Globus pallidus (tissue), 1 donor: ENCODE measurements around the gene TRIP11.
"Not testable (repeated sequence)": the region's sequence is repeated elsewhere in the genome, so short reads cannot be mapped to it uniquely, and the experiment has no call there.

Experiments used
- DNase-seq: peaks from one replicate; pipeline ENCODE4 v3.0.0-alpha.2; 2015; ENCODE audit warnings: low spot score

TRIP11 gene

DNA sequence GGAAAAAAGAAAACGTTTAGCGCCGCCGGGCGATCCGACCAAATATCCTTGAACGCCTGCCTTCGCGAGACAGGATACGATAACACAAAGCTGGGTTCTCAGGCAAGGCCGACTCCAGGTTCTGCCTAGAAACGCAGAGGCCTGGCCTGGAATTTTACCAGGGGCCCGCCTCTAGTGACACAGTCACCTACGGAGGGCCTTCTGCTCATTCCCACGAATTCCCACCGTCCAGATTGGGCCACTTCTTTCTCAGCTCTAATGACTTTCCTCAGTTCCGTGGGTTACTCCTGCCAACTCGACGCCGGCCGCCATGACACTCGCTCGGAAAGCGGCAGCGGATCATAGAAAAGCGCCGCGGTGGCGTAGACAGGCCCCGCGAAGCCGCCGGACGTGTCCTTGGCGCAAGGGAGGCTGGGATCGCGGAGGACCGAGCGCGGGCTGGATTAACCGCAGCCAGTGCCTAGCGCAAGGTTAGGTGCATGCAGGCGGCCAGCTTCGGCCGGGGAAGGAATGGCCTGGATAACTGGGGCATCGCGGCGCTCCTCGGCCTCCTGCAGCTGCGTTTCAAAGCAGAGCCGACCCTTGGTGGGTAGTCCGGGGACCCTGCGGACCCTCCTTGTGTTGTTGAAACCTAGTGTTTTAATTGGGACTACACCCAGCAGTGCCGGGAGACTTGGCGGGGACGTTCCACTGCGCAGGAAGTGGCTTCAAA is at the start of gene TRIP11:
Gene TRIP11, minus strand, starts transcription at position 341 of the 712 bp plus-strand sequence. CDS start 374 bp downstream, outside the sequence.
- peak; percentile 89 for DNase-seq

DNA sequence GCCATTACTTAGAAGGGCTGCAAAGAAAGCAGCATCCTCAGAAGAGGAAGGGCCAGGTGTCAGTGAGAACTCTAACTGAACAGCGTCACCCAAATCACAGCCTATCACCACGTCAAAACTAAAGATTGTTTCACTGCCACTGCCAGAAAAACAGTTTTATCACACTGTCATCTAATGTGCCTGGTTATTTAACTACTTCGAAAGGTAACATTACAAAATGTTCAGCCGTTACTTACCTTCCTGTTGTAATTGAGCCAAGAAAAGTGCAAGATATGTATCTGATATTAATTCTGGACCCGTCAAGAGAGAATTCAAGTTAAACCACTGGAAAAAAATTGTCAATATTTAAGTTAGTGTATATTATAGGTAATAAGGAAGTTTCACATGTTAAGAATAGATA is 48.6 kb upstream of the TRIP11 start:
- no peak for DNase-seq

DNA sequence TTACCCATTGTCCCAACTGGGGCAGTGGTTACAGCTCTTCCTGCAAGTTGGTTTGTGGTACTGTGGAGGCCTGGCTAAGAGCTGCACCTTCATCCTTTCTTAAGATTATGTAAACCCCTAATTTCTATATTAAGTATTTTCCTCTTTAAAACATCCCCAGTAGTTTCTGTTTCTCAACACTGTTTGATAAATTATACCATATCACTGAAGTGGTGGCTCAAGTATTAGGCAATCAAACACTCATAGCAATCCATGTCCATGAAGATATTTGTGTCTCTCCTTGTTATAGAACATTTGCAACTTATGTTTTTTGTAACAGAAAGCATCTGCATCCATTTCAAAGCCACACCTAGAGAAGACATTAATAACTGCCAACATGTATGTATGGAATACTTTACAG is 34.7 kb upstream of the TRIP11 start:
- DNase-seq = no peak

DNA sequence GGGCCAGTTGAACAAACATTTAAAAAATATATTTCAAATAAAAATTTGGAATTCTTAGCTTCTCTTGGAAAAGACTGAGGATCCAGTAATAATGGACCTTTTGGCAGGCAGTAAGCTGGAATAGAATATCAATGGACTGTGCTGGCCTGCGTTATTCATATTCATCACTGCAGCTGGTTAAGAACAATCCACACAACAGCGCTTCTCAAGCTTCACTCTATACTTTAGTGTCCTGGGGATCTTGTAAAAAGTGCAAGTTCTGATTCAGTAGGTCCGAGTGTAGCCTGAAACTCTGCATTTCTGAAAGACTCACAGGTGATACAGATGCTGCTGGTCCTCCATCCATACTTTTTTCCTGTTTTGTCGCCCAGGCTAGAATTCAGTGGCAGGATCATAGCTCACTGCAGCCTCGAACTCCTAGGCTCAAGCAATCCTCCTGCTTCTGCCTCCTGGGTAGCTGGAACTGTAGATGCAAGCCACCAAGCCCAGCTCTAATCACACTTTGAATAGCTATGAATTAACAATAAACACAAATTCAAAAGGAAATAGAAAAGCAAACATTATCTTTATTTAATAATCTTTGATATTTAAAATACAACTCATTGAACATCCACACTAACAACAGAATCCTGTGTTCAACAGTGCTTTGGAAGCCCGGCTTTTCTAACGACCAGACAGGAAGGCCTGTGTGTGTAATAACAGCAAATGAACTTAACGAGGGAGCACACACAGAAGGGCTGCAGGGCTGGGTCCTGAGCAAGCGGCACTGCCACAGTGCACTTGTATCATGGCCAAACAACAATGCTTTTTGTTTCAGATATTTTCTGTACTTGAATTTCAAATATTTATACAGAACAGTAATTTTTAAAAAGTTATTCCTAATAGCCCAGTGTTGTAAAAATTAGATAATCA is 18.4 kb upstream of the TRIP11 start:
- DNase-seq = peak; percentile 31

DNA sequence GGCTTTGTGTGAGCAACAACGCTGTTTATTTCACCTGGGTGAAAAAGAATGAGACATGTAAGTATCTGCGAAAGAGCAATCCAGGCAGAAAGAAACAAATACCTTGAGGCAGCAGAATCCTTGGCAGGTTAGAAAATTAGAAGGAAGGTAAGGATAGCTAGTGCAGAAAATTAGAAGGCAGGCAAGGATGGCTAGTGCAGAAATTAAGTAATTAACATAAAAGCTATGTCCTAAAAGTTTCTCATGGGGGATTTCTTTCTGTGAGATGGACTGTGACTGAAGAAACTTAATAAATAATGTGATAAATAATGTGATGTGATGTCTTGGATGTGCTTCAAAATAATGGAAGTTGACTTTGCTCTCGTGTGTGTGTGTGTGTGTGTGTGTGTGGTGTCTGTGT is 9.9 kb upstream of the TRIP11 start:
- no peak for DNase-seq

DNA sequence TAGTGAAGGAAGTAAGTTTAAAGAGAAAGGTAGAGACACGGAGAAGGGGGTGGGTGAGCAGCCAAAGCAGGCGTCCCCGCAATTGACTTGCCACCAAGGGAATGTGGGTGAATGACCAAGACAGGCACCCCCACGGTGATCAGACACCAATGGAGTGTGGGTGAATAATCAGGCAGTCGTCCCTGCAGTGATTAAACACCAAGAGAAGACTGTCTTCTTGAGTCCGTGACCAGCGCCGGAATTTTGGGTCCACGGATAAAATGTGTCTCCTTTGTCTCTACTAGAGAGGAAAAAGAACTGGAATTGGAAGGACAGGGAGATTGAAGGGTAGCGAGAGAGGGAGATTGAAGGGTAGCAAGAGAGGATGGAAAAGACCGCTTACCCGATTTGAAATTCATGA is 9.4 kb upstream of the TRIP11 start:
- not testable (repeated sequence) for DNase-seq

DNA sequence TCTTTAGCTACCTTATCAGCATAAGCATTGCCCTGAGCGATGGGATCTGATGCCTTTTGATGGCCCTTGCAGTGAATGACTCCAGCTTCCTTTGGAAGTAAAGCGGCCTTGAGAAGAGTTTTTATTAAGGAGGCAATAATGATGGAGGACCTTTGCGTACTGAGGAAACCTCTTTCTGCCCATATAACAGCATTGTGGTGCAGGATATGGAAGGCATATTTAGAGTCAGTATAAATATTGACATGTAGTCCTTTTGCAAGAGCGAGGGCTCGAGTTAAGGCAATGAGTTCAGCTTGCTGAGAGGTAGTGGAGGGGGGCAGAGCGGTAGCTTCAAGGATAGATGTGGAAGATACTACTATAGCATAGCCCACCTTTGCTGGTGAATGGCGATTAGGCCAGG is 6.0 kb upstream of the TRIP11 start:
- not testable (repeated sequence) for DNase-seq

DNA sequence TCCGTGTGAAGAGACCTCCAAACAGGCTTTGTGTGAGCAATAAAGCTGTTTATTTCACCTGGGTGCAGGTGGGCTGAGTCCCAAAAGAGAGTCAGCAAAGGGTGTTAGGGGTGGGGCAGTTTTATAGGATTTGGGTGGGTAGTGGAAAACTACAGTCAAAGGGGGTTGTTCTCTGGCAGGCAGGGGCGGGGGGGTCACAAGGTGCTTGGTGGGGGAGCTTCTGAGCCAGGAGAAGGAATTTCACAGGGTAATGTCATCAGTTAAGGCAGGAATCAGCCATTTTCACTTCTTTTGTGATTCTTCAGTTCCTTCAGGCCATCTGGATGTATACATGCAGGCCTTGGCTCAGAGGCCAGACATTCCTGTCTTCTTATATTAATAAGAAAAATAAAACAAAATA is 1.9 kb upstream of the TRIP11 start:
- DNase-seq = not testable (repeated sequence)

DNA sequence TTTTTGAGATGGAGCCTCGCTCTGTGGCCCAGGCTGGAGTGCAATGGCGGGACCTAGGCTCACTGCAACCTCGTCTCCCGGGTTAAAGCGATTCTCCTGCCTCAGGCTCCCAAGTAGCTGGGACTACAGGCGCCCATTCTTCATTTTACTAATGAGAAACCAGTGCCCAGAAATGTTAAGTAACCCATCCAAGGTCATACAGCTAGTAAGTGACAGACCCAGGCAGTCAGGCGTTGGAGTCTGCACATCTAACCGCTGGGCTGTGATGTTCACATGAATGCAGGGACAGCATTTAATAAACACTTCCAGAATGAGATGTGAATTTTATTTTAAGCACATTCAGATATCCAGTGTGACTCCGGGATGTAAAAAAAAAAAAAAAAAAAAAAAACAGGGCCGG is 1.3 kb upstream of the TRIP11 start:
- no peak for DNase-seq

DNA sequence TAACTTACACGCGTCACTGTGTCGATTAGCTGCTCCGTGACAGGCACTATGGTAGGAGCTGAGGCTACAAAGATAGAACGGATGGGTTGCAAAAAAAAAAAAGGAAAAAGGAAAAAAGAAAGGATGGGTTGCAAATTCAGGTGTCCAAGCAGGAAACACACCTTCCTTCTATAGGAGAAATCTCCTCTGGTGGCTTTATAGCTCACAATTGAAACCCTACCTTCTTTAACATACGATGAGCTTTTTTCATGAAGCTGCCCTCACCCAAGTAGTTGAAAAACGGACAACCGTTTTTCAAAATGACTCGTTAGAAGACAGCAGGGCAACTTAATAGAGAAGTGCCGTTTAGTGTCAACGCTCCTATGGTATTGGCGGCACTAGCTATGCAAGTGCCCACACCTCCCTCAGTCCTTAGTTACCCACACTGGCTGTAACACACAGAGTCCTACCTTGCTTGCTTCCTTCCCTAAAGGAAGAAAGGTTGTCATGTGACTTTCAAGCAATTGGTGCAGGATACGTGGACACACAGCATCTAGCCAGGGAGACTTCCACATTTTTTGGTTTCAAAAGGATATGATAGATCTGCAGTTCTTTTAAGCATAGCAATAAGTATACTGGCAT is 682 bp upstream of the TRIP11 start:
- DNase-seq = peak; percentile 23

DNA sequence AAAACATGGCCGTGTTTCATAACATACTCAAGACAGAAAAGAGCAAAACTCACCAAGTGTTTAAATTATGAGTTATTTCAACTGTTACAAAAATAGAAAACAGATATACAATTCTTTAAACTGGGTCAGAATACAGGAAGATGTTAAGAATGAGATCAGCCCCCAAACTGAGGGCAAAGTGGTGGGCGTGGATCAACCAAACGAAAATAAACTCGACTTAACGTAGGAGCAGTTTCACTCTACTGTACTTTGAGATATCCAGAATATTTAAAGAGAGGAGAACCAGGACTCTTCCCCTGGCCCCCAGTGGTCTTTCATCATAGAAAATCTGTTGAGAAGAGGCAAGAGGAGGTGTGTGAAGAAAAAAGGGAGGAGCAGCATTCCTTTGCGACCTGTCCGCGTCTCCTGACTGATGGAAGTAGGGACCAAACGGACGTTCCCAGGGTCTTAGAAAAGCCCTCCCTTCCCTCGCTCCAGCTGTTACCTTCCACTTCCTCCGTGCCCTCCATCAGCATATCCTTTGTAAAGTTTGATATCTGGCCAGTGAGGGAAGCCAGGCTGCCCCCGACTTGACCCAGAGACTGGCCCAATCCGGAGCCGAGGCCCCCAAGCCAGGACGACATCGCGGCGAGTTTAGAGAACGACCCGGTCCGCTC is 668 bp downstream of the TRIP11 start:
- no peak for DNase-seq

DNA sequence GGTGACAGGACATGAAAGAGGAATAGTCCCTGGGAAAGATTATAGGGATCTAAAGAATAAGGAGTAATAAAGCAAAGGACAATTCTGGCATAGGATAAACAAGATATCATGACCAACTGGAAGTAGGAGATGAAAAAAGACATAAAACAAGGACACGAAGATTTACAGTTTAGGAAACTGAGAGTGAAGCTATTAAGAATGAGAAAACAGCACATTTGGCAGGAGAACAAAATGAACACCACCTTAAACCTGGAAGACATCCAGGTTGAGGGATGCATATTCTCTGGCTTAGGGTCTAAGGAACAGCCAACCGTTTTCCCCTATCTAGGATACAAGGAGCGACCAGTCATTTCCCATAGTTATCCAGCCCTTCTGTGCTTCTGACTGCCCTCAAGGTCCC is 1.9 kb downstream of the TRIP11 start:
- DNase-seq = no peak

DNA sequence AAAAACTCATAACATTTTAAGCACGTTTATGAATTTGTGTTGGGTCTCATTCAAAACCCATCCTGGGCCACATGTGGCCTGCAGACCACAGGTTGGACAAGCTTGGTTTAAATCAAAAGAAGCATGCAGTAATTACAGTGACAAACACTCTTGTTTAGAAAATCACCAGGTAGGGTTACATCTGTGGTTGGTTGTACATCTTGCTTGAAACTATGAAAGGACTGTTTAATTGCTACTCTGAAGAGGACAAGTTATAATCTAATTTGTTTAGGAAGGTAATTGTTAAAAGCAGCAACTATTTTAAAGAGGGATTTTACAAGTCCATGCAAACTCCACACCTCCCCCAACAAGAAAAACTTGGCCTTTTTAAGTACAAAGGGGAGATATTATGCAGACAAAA is 4.0 kb downstream of the TRIP11 start:
- no peak for DNase-seq

DNA sequence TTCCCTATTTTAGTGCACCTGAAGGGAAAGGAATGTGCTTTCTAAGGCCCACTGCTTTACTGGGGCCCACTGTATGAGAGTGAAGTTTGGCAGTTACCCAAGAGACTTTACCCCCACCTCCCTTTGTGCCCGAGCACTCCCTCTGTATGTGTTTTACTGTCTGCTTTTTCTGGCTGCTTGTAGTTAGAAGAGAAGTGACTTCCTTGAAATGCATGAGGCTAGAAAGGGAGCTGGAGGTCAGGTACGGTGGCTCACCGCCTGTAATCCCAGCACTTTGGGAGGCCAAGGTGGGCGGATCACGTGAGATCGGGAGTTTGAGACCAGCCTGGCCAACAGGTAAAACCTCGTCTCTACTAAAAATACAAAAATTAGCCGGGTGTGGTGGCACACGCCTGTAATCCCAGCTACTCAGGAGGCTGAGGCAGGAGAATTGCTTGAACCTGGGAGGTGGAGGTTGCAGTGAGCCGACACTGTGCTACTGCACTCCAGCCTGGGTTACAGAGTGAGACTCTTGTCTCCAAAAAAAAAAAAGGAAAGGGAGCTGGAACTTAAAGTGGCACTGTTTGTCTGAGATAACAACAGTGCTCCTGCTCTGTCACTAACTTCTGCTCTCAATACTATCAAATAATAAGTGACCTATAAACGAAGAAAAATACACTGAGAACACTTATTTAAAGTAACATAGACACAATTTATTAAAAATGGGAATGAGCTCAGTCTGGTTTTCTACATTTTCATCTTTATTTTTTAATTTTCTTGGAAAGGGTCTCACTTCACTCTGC is 5.8 kb downstream of the TRIP11 start:
- no peak for DNase-seq

DNA sequence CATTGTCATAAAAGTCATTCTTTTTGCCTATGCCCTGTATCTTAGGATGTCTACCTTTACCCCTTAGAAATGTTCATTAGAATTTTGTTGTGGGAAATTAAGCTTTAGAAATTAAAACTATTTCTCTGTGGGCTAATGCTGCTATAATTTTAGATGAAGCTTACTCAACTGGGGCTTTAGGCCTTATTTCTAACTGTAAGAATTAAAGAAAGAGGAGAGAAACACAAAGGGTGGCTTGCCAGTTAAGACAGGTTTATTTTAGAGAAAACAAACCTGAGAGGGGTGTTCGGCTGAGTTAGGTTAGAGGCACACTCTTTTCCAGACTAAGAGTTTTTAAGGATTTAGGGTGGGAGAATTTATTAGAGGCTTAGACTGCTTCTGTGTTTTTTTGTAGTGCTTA is 6.4 kb downstream of the TRIP11 start:
- no peak for DNase-seq

DNA sequence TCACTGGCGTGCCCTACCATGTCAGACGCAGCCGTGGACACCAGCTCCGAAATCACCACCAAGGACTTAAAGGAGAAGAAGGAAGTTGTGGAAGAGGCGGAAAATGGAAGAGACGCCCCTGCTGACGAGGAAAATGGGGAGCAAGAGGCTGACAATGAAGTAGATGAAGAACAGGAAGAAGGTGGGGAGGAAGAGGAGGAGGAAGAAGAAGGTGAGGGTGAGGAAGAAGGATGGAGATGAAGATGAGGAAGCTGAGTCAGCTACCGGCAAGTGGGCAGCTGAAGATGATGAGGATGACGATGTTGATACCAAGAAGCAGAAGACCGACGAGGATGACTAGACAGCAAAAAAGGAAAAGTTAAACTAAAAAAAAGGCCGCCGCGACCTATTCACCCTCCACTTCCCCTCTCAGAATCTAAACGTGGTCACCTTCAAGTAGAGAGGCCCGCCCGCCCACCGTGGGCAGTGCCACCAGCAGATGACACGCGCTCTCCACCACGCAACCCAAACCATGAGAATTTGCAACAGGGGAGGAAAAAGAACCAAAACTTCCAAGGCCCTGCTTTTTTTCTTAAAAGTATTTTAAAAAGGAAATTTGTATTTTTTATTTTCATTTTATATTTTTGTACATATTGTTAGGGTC is 13.2 kb downstream of the TRIP11 start:
- no peak for DNase-seq

DNA sequence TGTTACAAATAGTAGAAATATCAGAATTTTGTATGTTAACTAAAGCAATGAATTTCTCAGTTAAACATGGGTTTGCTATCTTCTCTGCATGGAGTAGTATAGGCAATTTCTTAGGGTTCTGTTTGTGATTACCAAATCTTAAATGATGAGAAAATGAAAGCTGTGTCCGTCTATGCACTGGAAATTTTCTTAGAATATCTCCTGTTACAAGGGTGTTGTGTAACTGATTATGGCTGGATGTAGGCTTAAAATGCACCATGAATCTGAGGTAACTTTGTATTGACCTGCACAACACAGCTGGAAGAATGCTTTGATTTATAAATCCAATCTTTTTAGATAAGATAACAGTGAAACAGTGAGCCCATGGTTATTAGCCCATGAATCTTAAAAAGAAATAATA is 17.8 kb downstream of the TRIP11 start:
- DNase-seq = no peak

DNA sequence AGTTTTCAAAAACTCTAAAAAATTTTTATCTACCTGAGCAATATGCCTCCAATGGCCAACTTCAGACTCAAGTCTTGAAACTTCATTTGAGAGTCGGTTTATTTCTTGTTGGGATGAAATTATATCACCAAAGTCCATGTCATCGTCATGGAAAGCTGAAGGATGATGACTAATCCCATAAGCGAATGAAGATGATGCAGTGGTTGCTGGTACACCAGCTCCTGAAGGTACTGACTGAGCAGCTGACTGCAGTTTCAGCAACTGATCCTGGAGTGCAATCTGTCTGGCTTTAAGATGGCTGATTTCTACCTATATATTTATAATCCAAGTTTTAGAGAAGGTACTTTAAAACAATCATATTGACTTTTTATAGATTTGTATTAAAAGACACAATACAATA is 18.3 kb downstream of the TRIP11 start:
- no peak for DNase-seq

DNA sequence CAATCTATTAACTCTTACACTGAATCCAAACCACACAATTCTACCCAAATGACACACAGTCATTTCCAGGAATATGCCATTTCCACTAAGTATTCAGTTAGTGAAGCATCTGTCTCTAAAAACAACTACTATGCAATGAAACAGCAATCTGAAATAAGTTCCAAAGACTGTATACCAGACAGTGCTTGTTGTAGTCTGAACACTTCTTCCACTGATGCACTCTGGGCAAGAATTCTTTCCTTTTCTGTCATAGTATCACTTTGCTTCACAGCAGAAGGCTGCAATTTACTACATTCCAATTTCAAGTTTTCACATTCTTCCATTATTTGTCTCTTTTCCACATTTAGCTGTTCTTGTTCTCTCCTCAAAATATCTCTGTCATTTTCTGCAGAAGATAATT is 25.8 kb downstream of the TRIP11 start:
- no peak for DNase-seq

DNA sequence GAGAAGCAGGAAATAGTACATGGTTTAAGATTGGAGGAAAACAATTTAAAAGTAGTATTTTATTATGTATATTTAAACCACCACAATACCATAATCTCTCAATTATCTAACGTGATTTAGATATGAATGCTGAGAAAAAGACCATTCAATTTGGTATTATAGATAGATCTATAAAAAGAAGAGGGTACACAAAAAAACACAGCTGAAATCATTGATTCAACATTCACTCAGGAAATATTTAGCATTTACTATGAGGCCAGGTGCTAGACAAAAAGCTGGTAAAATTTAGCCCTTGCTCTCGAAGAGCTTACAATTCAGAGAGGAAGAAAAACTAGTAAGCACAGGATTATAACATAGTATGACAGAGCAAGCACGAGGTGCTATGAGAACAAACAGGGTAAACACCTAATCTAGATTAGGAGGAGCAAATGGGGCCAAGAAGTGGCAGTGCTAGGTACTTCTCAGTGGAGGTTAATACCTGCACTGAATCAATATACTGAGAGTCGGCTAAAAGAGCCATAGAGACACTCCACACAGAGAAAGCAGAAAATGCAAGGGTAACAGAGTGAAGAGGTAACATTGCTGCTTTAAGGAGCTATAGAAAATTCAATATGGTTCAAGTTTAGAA is 27.6 kb downstream of the TRIP11 start:
- no peak for DNase-seq

DNA sequence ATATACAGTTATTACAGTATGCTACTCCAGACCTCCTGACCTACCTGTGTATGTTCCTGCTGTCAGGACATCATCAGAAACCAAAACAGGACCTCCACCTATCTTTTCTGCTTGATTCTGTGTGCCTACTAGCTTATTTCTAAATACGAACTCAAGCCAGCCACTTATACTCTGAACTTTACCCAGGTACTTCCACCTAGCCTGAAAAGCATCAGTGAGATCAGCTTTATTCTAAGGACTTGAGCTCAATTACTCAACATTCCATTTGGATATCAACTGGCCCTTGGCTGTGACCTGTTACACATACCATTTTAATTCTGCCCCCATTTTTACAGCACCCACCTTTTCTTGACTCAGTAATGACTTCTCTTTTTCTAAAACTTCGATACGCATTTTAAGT is 29.2 kb downstream of the TRIP11 start:
- no peak for DNase-seq
